Psoas muscle (tissue), 8 donors: ENCODE data around the gene ZNF518B. TPM values are rescaled to one million over a fixed set of nuclear protein-coding genes. Genes with fewer than 3 reads are reported as not detected.

Experiments used
- ATAC-seq, 4 donors: fragments of 200-7000 bp; cut with Tn5 transposase; one replicate each; pipeline ENCODE4 v1.9.1; 2020; ENCODE audit warnings: moderate library complexity in 3 of 4, mild to moderate bottlenecking in 2 of 4
- DNase-seq, 2 donors: peaks; one replicate each; pipeline ENCODE4 v3.0.0-alpha.2; 2020
- H3K27ac ChIP-seq: fragments of 200-600 bp; one replicate; pipeline ENCODE4 v1.8.0; 2022
- H3K27me3 ChIP-seq, 3 donors: fragments of 200-600 bp in 1 of 3; one replicate each; pipeline versions ENCODE4 v1.6.1 to v1.8.0; 2013 to 2022; ENCODE audit warnings: low read length in 2 of 3, mild to moderate bottlenecking in 2 of 3, moderate library complexity in 1 of 3; ENCODE audit not compliant: insufficient read depth in 3 of 3
- H3K36me3 ChIP-seq, 2 donors: fragments of 200-600 bp in 1 of 2; one replicate each; pipeline versions ENCODE4 v1.6.1 to v1.8.0; 2013 to 2022; ENCODE audit warnings: low read depth in 1 of 2, mild to moderate bottlenecking in 1 of 2, moderate library complexity in 1 of 2; ENCODE audit not compliant: insufficient read depth in 1 of 2
- H3K4me1 ChIP-seq: fragments of 200-600 bp; one replicate; pipeline ENCODE4 v1.8.0; 2022
- H3K4me3 ChIP-seq: fragments of 200-600 bp; one replicate; pipeline ENCODE4 v1.8.0; 2022; ENCODE audit warnings: mild to moderate bottlenecking
- H3K9me3 ChIP-seq: fragments of 200-600 bp; one replicate; pipeline ENCODE4 v1.8.0; 2022
- CTCF ChIP-seq: fragments of 200-600 bp; IDR thresholded peaks from one replicate; pipeline ENCODE4 v1.8.0; 2022; ENCODE audit warnings: antibody characterized with exemption
- WGBS, 3 donors: extraction: QIAGEN DNeasy Blood & Tissue Kit; methylation state at CpG; one replicate each; pipeline versions ENCODE4 v1.1.6 to v1.1.7; 2013; 5-methylcytosine and 5-hydroxymethylcytosine counted together
- intact Hi-C, 2 donors: fragments of 100-400 bp; cut with DNase I; formaldehyde crosslinking; loops; one replicate each; pipeline versions ENCODE4 v1.11.0 to v1.14.2; 2022
- polyA plus RNA-seq, 3 donors: library from polyadenylated mRNA; stranded (reverse); fragments of 200-250 nt; gene quantifications; one replicate each; pipeline ENCODE4 v1.2.3, GENCODE V29; 2013
- total RNA-seq, 4 donors: library from RNA; stranded (reverse); fragmentation: NEBNext Ultra II Directional in 2 of 4; extraction: Animal tissue kit (Norgen Biotek cat#: 25700) in 2 of 4; gene quantifications; one replicate each; pipeline versions ENCODE4 v1.2.1 to v1.2.4, GENCODE V29; 2021 to 2023
- donor health status: healthy with polysubstance abuse.
- donor health status: DM: no; HTN: no; CAD: no; lungs with moderate emphysema.
- donor health status: Bipolar disorder and iron deficiency.
- donor health status: healthy.
- donor health status: DM: yes; HTN: yes; CAD: no.
- donor health status: DM: no; HTN: no; CAD: no.
- donor health status: DM: no; HTN: no; CAD: no.
- donor health status: DM: yes; HTN: yes; CAD: no.

Gene ZNF518B
- total and polyA plus RNA-seq, 7 donors: 4.5 to 17.3 (median 16.3) TPM

GRCh38 chr4:10500776-10501175, 43.5 kb upstream of the ZNF518B start:
- TF ChIP-seq CTCF: no peak
- intact Hi-C loops: no loop called here
- no peak for DNase-seq
- Histone ChIP-seq H3K36me3 (no peaks in the 10 kb centered on the region), H3K27me3 (no peaks in the 10 kb centered on the region), H3K27ac (no peak overlapping the region), H3K4me1 (no peaks in the 10 kb centered on the region), H3K9me3 (no peaks in the 10 kb centered on the region), H3K4me3 (no peak overlapping the region)
- ATAC-seq: no peak
- WGBS, 3 donors: 71 to 82% (median 77%) methylated on average over 6 of the region's 6 CpGs

- intact Hi-C loops: no loop called here
- 17 to 28% (median 28%) methylated on average over 4 of the region's 4 CpGs for WGBS, 3 donors
- no peaks in the 10 kb centered on the region for H3K36me3 ChIP-seq
- ATAC-seq (no peak), DNase-seq (no peak)
- no peak overlapping the region for H3K4me3 ChIP-seq
- H3K27ac ChIP-seq: no peak overlapping the region
- TF ChIP-seq CTCF: no peak
- H3K4me1 ChIP-seq: no peaks in the 10 kb centered on the region
- H3K9me3 ChIP-seq: no peaks in the 10 kb centered on the region
- H3K27me3 ChIP-seq: peaks cover 0 to 2% (median 0%) of the 10 kb centered on the region in 3 donors
Observed at GRCh38 chr4:10496200-10496599, 39.0 kb upstream of the ZNF518B start.

- no peak for ATAC-seq
- H3K4me3 ChIP-seq: no peak overlapping the region
- no peak for DNase-seq
- intact Hi-C loops: no loop called here
- peaks cover 0 to 2% (median 0%) of the 10 kb centered on the region in 3 donors for H3K27me3 ChIP-seq
- no peak for TF ChIP-seq CTCF
- H3K9me3 ChIP-seq: no peaks in the 10 kb centered on the region
- WGBS, 3 donors: 54 to 70% (median 63%) methylated on average over 7 to 8 of the region's 8 CpGs
- no peaks in the 10 kb centered on the region for H3K36me3 ChIP-seq
- H3K27ac ChIP-seq: no peak overlapping the region
- no peaks in the 10 kb centered on the region for H3K4me1 ChIP-seq
Observed at GRCh38 chr4:10495651-10496050, 38.4 kb upstream of the ZNF518B start.

GRCh38 chr4:10492464-10492863, 35.2 kb upstream of the ZNF518B start:
- ATAC-seq (no peak), DNase-seq (no peak)
- intact Hi-C loops: no loop called here
- Histone ChIP-seq H3K4me3 (no peak overlapping the region), H3K9me3 (no peaks in the 10 kb centered on the region), H3K27me3 (peaks cover 0 to 2% (median 0%) of the 10 kb centered on the region in 3 donors), H3K27ac (no peak overlapping the region), H3K36me3 (no peaks in the 10 kb centered on the region), H3K4me1 (no peaks in the 10 kb centered on the region)
- no peak for TF ChIP-seq CTCF
- WGBS, 3 donors: 17 to 22% (median 18%) methylated on average over 11 of the region's 11 CpGs

- no peaks in the 10 kb centered on the region for H3K36me3 ChIP-seq
- peaks cover 0 to 2% (median 0%) of the 10 kb centered on the region in 3 donors for H3K27me3 ChIP-seq
- no peak for ATAC-seq
- WGBS, 3 donors: 82 to 84% (median 83%) methylated on average over 3 of the region's 3 CpGs
- H3K27ac ChIP-seq: no peak overlapping the region
- intact Hi-C loops: no loop called here
- no peaks in the 10 kb centered on the region for H3K4me1 ChIP-seq
- TF ChIP-seq CTCF: no peak
- H3K4me3 ChIP-seq: no peak overlapping the region
- no peak for DNase-seq
- H3K9me3 ChIP-seq: no peaks in the 10 kb centered on the region
Observed at GRCh38 chr4:10491401-10491800, 34.2 kb upstream of the ZNF518B start.
